GM12864 (cell line): Measurements from ENCODE around the gene CFDP1.

Experiments used
- DNase-seq: peaks from one replicate; pipeline ENCODE4 v3.0.0-alpha.2; 2011; ENCODE audit warnings: low read depth
- H3K4me3 ChIP-seq: 2 replicates; pipeline ENCODE4 v1.5.1; 2011; ENCODE audit warnings: mild to moderate bottlenecking, low read depth, low read length, control low read depth
- TF ChIP-seq, protein P1 (sequence below): IDR thresholded peaks from 2 replicates; pipeline ENCODE4 v1.5.1; 2011; ENCODE audit warnings: low read depth, mild to moderate bottlenecking, moderate library complexity, low read length, control low read depth, inconsistent platforms; ENCODE audit errors: missing control alignments

The CFDP1 gene

DNA sequence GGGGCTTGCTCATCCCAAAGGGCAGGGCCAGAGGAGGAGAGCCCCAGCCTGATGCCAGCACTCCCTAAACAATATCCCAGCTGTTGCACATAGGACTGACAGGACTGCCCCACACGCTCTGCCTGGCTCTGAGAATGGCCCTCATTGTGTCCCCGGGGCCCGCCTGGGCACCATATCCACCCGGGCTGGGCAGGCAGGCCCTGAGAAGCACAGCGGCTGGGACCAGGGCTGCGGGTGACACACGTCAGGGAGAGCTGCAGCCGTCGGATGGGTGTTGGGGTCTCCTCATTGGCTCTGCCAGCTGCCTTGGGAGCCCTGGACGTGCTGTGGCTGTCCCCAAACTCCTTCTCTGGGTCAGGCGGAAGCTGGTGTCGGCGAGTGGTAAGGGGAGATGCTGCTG, 186.1 kb downstream of the CFDP1 start:
- H3K4me3 ChIP-seq, result no peak overlapping the region
- no peak for DNase-seq
- TF ChIP-seq, protein P1, sequence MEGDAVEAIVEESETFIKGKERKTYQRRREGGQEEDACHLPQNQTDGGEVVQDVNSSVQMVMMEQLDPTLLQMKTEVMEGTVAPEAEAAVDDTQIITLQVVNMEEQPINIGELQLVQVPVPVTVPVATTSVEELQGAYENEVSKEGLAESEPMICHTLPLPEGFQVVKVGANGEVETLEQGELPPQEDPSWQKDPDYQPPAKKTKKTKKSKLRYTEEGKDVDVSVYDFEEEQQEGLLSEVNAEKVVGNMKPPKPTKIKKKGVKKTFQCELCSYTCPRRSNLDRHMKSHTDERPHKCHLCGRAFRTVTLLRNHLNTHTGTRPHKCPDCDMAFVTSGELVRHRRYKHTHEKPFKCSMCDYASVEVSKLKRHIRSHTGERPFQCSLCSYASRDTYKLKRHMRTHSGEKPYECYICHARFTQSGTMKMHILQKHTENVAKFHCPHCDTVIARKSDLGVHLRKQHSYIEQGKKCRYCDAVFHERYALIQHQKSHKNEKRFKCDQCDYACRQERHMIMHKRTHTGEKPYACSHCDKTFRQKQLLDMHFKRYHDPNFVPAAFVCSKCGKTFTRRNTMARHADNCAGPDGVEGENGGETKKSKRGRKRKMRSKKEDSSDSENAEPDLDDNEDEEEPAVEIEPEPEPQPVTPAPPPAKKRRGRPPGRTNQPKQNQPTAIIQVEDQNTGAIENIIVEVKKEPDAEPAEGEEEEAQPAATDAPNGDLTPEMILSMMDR, result no peak

DNA sequence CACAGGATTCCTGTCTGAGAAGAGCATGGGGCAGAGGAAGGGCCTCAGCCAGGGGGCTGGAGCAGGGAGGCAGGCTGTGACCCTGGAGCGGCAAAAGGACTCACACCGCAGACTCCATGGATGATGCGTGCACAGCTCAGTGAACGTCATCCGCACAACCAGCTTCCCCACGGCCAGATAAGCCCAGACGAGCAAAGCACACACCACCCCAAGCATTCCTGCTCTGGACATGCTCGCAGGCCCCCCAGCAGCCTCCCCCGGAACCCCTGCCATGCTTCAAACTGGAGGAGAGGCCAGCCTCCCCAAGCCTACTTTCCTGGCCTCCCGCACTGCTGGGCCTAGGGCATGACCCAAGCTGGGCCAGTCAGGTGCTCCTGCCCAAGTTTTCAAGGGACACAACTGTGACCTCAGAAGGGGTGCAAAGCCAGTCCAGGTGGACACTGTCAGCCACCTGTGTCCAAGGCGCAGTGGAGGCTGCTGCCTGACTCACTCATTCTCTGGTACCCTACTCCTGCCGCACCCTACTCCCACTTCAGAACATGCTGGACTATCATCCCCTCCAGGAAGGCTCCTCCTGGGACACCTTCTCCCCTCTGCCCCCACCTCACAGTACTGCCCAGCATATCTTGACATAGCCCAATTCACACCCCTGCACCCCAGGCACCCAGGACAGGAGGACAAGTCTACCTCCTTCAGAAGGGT, 186.6 kb downstream of the CFDP1 start:
- TF ChIP-seq, protein P1, result no peak
- H3K4me3 ChIP-seq, result no peak overlapping the region
- DNase-seq, result no peak

DNA sequence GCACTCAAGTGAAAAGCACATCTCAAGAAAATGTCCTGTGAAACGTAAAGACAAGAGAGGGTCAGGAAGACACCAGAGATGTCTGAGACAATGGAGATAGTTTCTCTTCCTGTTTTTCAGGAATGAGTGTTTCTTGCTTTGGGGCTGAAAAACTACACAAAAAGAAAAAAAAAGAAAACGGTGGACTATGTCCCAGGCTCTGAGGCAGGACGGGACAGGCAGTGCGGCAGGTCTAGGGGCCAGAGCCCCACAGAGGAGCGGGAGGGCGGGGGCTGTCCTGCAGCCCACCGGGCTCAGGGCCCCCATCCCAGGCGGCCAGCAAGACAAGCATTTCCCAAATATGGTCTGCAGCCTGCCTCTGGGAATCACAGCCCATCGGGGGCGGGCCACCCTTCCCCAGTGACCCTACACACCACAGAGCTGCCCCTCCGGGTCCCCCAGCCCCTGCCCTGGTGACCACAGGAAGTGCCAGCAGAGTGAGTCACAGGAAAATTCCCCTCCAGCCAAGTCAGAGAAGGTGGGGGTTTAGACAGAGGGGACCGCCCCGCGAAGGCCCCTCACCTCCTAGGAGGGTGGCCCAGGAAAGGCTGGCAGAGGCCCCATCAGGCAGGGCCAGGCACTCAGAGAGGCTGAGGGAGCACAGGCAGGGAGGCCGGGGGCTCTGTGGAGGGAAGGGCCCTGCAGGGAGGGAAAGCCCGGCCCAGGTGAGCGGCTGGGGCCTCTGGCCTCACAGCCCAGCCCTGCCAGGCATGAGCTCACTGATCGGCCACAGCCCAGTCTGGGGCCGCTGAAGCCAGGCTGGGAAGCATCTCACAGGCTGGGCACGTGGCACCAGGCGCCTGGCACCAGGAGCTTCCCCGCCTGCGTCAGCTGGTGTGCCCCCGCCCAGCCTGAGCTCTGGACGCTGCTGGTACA, 188.2 kb downstream of the CFDP1 start:
- H3K4me3 ChIP-seq, result no peak overlapping the region

DNA sequence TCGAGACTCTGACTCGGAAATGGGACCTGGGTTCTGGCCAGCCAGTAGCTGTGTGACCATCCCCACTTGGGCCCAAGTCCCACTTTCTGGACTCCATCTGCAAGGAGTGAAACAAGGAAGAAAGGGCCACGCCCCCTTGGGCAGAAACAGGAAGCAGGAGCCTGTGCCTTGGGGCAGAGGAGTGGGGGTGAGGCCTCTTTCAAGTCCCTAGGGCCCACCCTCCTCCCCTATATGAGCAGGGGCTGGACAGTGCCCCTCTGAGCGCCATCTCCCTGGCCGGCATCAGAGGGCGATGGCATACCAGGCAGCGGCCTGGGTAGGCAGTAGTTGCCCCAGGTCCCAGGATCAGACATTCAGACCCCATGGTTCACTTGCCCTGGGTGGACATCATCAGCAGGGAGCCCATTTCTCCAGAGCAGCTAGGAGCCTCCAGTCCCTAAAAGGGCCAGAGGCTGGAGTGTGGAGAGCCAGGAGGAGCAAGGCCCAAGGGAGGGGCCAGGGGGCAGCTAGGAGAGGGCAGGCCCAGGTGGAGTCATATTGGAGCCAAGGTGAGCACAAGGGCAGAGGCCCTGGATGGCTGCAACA, 189.0 kb downstream of the CFDP1 start:
- TF ChIP-seq, protein P1, result no peak
- no peak overlapping the region for H3K4me3 ChIP-seq
- DNase-seq, result no peak

More for the DNA sequence above, 188.2 kb downstream of the CFDP1 start:
- TF ChIP-seq, protein P1, result no peak
- DNase-seq, result no peak
